ENCODE results near the gene ZNF827.

DNA sequence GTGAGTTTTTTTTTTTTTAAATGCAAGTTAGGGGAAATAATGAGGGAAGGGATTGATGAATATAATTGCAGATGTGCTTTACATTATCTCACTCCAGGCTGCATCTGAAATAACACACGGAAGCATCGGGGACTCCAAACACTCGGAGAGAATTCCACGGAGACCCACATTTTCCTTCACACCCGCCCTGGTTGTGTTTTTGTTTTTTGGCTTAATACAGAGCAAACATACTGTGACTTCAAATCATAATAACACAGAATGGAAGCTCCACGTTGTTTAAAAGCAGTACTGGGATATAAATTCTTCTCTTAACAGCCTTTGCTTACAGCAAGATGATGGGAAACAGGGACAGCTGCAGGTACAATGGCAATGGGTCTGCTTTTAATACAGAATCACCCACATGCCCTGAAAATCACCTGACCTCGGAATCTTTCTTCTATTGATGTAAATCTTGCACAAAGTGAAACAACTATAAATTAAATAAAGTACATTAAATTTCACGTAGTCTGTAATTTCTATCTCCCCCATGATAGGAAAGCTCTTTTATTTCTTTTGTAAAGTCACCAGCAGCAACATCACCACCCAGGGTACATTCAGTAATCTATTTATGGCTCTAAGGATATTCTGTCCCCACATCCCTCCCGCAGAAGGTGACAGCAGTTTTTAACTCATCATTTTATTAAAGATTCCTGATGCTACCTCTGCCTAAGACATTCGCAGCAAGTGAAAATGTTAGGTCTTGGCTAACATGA is 119.3 kb downstream of the ZNF827 start:
- TF ChIP-seq, protein P1, sequence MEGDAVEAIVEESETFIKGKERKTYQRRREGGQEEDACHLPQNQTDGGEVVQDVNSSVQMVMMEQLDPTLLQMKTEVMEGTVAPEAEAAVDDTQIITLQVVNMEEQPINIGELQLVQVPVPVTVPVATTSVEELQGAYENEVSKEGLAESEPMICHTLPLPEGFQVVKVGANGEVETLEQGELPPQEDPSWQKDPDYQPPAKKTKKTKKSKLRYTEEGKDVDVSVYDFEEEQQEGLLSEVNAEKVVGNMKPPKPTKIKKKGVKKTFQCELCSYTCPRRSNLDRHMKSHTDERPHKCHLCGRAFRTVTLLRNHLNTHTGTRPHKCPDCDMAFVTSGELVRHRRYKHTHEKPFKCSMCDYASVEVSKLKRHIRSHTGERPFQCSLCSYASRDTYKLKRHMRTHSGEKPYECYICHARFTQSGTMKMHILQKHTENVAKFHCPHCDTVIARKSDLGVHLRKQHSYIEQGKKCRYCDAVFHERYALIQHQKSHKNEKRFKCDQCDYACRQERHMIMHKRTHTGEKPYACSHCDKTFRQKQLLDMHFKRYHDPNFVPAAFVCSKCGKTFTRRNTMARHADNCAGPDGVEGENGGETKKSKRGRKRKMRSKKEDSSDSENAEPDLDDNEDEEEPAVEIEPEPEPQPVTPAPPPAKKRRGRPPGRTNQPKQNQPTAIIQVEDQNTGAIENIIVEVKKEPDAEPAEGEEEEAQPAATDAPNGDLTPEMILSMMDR (IDR thresholded peaks at IDR 0.05) = no peak
- no peak for TF ChIP-seq POLR2A (IDR thresholded peaks at IDR 0.05)

All from lower leg skin (tissue), 3 donors.